Transverse colon (tissue), 4 donors: ENCODE results near the gene SMIM21.

Experiments used
- EP300 ChIP-seq: sonication (generic); formaldehyde crosslinking; IDR thresholded peaks from one replicate; pipeline ENCODE4 v1.6.1; 2017; ENCODE audit warnings: antibody characterized with exemption, low read depth
- POLR2A ChIP-seq: fragments of 450-650 bp; IDR thresholded peaks from one replicate; pipeline ENCODE4 v1.6.1; 2016; ENCODE audit warnings: antibody characterized with exemption, mild to moderate bottlenecking, moderate library complexity
- POLR2AphosphoS5 ChIP-seq, 3 donors: sonication (generic); formaldehyde crosslinking; IDR thresholded peaks; one replicate each; pipeline ENCODE4 v1.6.1; 2016; ENCODE audit warnings: antibody characterized with exemption in 3 of 3
- TF ChIP-seq, protein P1 (sequence below), 5 experiments: fragments of 200-600 bp in 3 of 5; fragments of 450-650 bp in 2 of 5; sonication (generic) in 3 of 5; IDR thresholded peaks; 1 replicate in 2 of 5; 2 replicates in 3 of 5; pipeline ENCODE4 v1.5.1; 2016 to 2017; ENCODE audit warnings: antibody characterized with exemption in 5 of 5, inconsistent platforms in 3 of 5, mild to moderate bottlenecking in 2 of 5, moderate library complexity in 1 of 5

DNA sequence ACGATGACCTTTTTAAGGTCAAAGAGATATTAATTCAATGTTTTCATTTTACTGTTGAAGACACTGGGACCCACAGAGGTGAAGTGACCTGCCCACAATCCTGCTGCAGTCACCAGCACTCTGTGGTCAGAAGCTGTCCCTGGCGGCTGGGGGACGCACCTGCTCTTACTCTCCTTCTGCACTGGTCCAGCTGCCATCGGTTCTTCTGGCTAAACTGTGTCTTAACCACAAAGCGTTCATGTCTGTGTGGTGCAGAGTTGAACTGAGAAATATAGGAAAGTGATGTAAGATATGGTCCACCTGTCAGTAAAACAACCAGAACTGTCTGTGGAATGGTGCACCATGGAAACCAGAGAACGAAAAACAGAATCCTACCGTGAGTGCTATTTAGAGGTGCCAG, 44.9 kb upstream of the SMIM21 start:
- TF ChIP-seq POLR2AphosphoS5 (IDR thresholded peaks at IDR 0.05) (no peak), POLR2A (no peak), EP300 (no peak)
- TF ChIP-seq, protein P1, sequence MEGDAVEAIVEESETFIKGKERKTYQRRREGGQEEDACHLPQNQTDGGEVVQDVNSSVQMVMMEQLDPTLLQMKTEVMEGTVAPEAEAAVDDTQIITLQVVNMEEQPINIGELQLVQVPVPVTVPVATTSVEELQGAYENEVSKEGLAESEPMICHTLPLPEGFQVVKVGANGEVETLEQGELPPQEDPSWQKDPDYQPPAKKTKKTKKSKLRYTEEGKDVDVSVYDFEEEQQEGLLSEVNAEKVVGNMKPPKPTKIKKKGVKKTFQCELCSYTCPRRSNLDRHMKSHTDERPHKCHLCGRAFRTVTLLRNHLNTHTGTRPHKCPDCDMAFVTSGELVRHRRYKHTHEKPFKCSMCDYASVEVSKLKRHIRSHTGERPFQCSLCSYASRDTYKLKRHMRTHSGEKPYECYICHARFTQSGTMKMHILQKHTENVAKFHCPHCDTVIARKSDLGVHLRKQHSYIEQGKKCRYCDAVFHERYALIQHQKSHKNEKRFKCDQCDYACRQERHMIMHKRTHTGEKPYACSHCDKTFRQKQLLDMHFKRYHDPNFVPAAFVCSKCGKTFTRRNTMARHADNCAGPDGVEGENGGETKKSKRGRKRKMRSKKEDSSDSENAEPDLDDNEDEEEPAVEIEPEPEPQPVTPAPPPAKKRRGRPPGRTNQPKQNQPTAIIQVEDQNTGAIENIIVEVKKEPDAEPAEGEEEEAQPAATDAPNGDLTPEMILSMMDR (IDR thresholded peaks at IDR 0.05): no peak
